Measurements from ENCODE around the gene BCL2.

The BCL2 gene

GRCh38 chr18:63297687-63298399, 21.7 kb downstream of the BCL2 start:
- in situ Hi-C loops (cut with MboI; ENCODE audit: low sequenced_read_pairs): no loop called here
- no peaks in the 10 kb centered on the region for H3K27me3 ChIP-seq (ENCODE audit: low read depth)
- H3K36me3 ChIP-seq (replicated peaks): no peaks in the 10 kb centered on the region
- no peak overlapping the region for H3K4me3 ChIP-seq
- no peaks in the 10 kb centered on the region for H3K4me1 ChIP-seq
- no peaks in the 10 kb centered on the region for H3K9me3 ChIP-seq
- no peak for DNase-seq (ENCODE audit: low spot score in 2 of 2)

- Histone ChIP-seq H3K36me3 (replicated peaks) (no peaks in the 10 kb centered on the region), H3K4me3 (no peak overlapping the region), H3K9me3 (no peaks in the 10 kb centered on the region), H3K27me3 (ENCODE audit: low read depth) (no peaks in the 10 kb centered on the region), H3K4me1 (no peaks in the 10 kb centered on the region)
- DNase-seq (ENCODE audit: low spot score in 2 of 2): no peak
- in situ Hi-C loops (cut with MboI; ENCODE audit: low sequenced_read_pairs): no loop called here
Observed at GRCh38 chr18:63293935-63294334, 25.6 kb downstream of the BCL2 start.

GRCh38 chr18:63292831-63293683, 26.5 kb downstream of the BCL2 start:
- Histone ChIP-seq H3K36me3 (replicated peaks) (no peaks in the 10 kb centered on the region), H3K9me3 (no peaks in the 10 kb centered on the region), H3K4me1 (no peaks in the 10 kb centered on the region), H3K4me3 (no peak overlapping the region), H3K27me3 (ENCODE audit: low read depth) (no peaks in the 10 kb centered on the region)
- no peak for DNase-seq (ENCODE audit: low spot score in 2 of 2)
- in situ Hi-C loops (cut with MboI; ENCODE audit: low sequenced_read_pairs): no loop called here

GRCh38 chr18:63291278-63291677, 28.3 kb downstream of the BCL2 start:
- H3K27me3 ChIP-seq (ENCODE audit: low read depth): no peaks in the 10 kb centered on the region
- no peaks in the 10 kb centered on the region for H3K4me1 ChIP-seq
- no peaks in the 10 kb centered on the region for H3K9me3 ChIP-seq
- H3K36me3 ChIP-seq (replicated peaks): no peaks in the 10 kb centered on the region
- DNase-seq (ENCODE audit: low spot score in 2 of 2): no peak
- no peak overlapping the region for H3K4me3 ChIP-seq
- in situ Hi-C loops (cut with MboI; ENCODE audit: low sequenced_read_pairs): no loop called here

- H3K36me3 ChIP-seq (replicated peaks): no peaks in the 10 kb centered on the region
- no peaks in the 10 kb centered on the region for H3K4me1 ChIP-seq
- H3K4me3 ChIP-seq: no peak overlapping the region
- no peaks in the 10 kb centered on the region for H3K9me3 ChIP-seq
- in situ Hi-C loops (cut with MboI; ENCODE audit: low sequenced_read_pairs): no loop called here
- H3K27me3 ChIP-seq (ENCODE audit: low read depth): no peaks in the 10 kb centered on the region
- no peak for DNase-seq (ENCODE audit: low spot score in 2 of 2)
Observed at GRCh38 chr18:63290821-63291200, 28.8 kb downstream of the BCL2 start.

- in situ Hi-C loops (cut with MboI; ENCODE audit: low sequenced_read_pairs): no loop called here
- Histone ChIP-seq H3K36me3 (replicated peaks) (no peaks in the 10 kb centered on the region), H3K9me3 (no peaks in the 10 kb centered on the region), H3K27me3 (ENCODE audit: low read depth) (no peaks in the 10 kb centered on the region), H3K4me3 (no peak overlapping the region), H3K4me1 (no peaks in the 10 kb centered on the region)
- no peak for DNase-seq (ENCODE audit: low spot score in 2 of 2)
Observed at GRCh38 chr18:63290166-63290820, 29.3 kb downstream of the BCL2 start.

GRCh38 chr18:63288311-63288710, 31.3 kb downstream of the BCL2 start:
- in situ Hi-C loops (cut with MboI; ENCODE audit: low sequenced_read_pairs): no loop called here
- Histone ChIP-seq H3K4me1 (no peaks in the 10 kb centered on the region), H3K9me3 (no peaks in the 10 kb centered on the region), H3K27me3 (ENCODE audit: low read depth) (no peaks in the 10 kb centered on the region), H3K4me3 (no peak overlapping the region), H3K36me3 (replicated peaks) (no peaks in the 10 kb centered on the region)
- DNase-seq (ENCODE audit: low spot score in 2 of 2): no peak

- Histone ChIP-seq H3K9me3 (no peaks in the 10 kb centered on the region), H3K4me1 (no peaks in the 10 kb centered on the region), H3K36me3 (replicated peaks) (no peaks in the 10 kb centered on the region), H3K27me3 (ENCODE audit: low read depth) (no peaks in the 10 kb centered on the region), H3K4me3 (no peak overlapping the region)
- no peak for DNase-seq (ENCODE audit: low spot score in 2 of 2)
- in situ Hi-C loops (cut with MboI; ENCODE audit: low sequenced_read_pairs): no loop called here
Observed at GRCh38 chr18:63287691-63288220, 31.8 kb downstream of the BCL2 start.

- H3K9me3 ChIP-seq: no peaks in the 10 kb centered on the region
- H3K4me3 ChIP-seq: no peak overlapping the region
- no peaks in the 10 kb centered on the region for H3K4me1 ChIP-seq
- H3K27me3 ChIP-seq (ENCODE audit: low read depth): no peaks in the 10 kb centered on the region
- in situ Hi-C loops (cut with MboI; ENCODE audit: low sequenced_read_pairs): no loop called here
- DNase-seq (ENCODE audit: low spot score in 2 of 2): no peak
- H3K36me3 ChIP-seq (replicated peaks): no peaks in the 10 kb centered on the region
Observed at GRCh38 chr18:63286926-63287325, 32.6 kb downstream of the BCL2 start.

GRCh38 chr18:63284827-63285733, 34.5 kb downstream of the BCL2 start:
- Histone ChIP-seq H3K27me3 (ENCODE audit: low read depth) (no peaks in the 10 kb centered on the region), H3K36me3 (replicated peaks) (no peaks in the 10 kb centered on the region), H3K9me3 (no peaks in the 10 kb centered on the region), H3K4me3 (no peak overlapping the region), H3K4me1 (no peaks in the 10 kb centered on the region)
- in situ Hi-C loops (cut with MboI; ENCODE audit: low sequenced_read_pairs): no loop called here
- no peak for DNase-seq (ENCODE audit: low spot score in 2 of 2)

- Histone ChIP-seq H3K9me3 (no peaks in the 10 kb centered on the region), H3K36me3 (replicated peaks) (no peaks in the 10 kb centered on the region), H3K27me3 (ENCODE audit: low read depth) (no peaks in the 10 kb centered on the region), H3K4me1 (no peaks in the 10 kb centered on the region), H3K4me3 (no peak overlapping the region)
- DNase-seq (ENCODE audit: low spot score in 2 of 2): no peak
- in situ Hi-C loops (cut with MboI; ENCODE audit: low sequenced_read_pairs): no loop called here
Observed at GRCh38 chr18:63284173-63284799, 35.3 kb downstream of the BCL2 start.

- Histone ChIP-seq H3K4me1 (no peaks in the 10 kb centered on the region), H3K27me3 (ENCODE audit: low read depth) (no peaks in the 10 kb centered on the region), H3K9me3 (no peaks in the 10 kb centered on the region), H3K4me3 (no peak overlapping the region), H3K36me3 (replicated peaks) (no peaks in the 10 kb centered on the region)
- in situ Hi-C loops (cut with MboI; ENCODE audit: low sequenced_read_pairs): no loop called here
- DNase-seq (ENCODE audit: low spot score in 2 of 2): no peak
Observed at GRCh38 chr18:63283305-63284094, 36.1 kb downstream of the BCL2 start.
